Left lung (tissue), 10 donors: ENCODE data around the gene KDM4D. TPM values are rescaled to one million over a fixed set of nuclear protein-coding genes. Genes with fewer than 3 reads are reported as not detected.
"Not testable (repeated sequence)": the region's sequence is repeated elsewhere in the genome, so short reads cannot be mapped to it uniquely, and the experiment has no call there.

Experiments
- ATAC-seq: fragments of 200-7000 bp; cut with Tn5 transposase; one replicate; pipeline ENCODE4 v1.9.1; 2020; ENCODE audit warnings: moderate library complexity
- DNase-seq, 4 donors: peaks; one replicate each; pipeline ENCODE4 v3.0.0-alpha.2; 2013 to 2020
- H3K27ac ChIP-seq, 2 donors: fragments of 200-600 bp; sonication (generic) in 1 of 2; one replicate each; pipeline versions ENCODE4 v1.5.0 to v1.8.0; 2020 to 2021
- H3K27me3 ChIP-seq, 2 donors: fragments of 200-600 bp; sonication (generic) in 1 of 2; one replicate each; pipeline versions ENCODE4 v1.5.0 to v1.8.0; 2020 to 2021
- H3K36me3 ChIP-seq, 2 donors: fragments of 200-600 bp; sonication (generic) in 1 of 2; one replicate each; pipeline versions ENCODE4 v1.5.0 to v1.8.0; 2020 to 2021
- H3K4me1 ChIP-seq, 2 donors: fragments of 200-600 bp; one replicate each; pipeline ENCODE4 v1.8.0; 2021
- H3K4me3 ChIP-seq, 2 donors: fragments of 200-600 bp; sonication (generic) in 1 of 2; one replicate each; pipeline versions ENCODE4 v1.5.0 to v1.8.0; 2020 to 2021; ENCODE audit warnings: mild to moderate bottlenecking in 1 of 2
- H3K9me3 ChIP-seq, 2 donors: fragments of 200-600 bp; sonication (generic) in 1 of 2; one replicate each; pipeline versions ENCODE4 v1.5.0 to v1.8.0; 2020 to 2021
- CTCF ChIP-seq, 2 donors: fragments of 200-600 bp; sonication (generic) in 1 of 2; IDR thresholded peaks; one replicate each; pipeline versions ENCODE4 v1.5.0 to v1.8.0; 2021; ENCODE audit warnings: antibody characterized with exemption in 2 of 2
- intact Hi-C, 2 donors: fragments of 100-400 bp; cut with DNase I; formaldehyde crosslinking; loops; one replicate each; pipeline versions ENCODE4 v1.11.2 to v1.14.2; 2022
- polyA plus RNA-seq, 6 donors: library from polyadenylated mRNA; unstranded; fragments of 120-200 nt; gene quantifications; one replicate each; pipeline ENCODE4 v1.2.1, GENCODE V29; 2013; ENCODE audit not compliant: insufficient read length in 6 of 6
- total RNA-seq, 2 donors: library from RNA; stranded (reverse); fragmentation: NEBNext Ultra II Directional; extraction: Animal tissue kit (Norgen Biotek cat#: 25700); gene quantifications; one replicate each; pipeline ENCODE4 v1.2.1, GENCODE V29; 2021
- donor health status: DM: no; HTN: yes; CAD: no.
- donor health status: DM: no; HTN: no; CAD: no.

KDM4D gene
- total and polyA plus RNA-seq, 8 donors: 0.35 to 2.5 (median 1.9) TPM

- Histone ChIP-seq H3K27me3 (no peaks in the 10 kb centered on the region), H3K9me3 (no peaks in the 10 kb centered on the region), H3K36me3 (no peaks in the 10 kb centered on the region), H3K4me1 (no peaks in the 10 kb centered on the region), H3K4me3 (no peak within 1 kb of the TSS), H3K27ac (no peak within 1 kb of the TSS)
- DNase-seq (no peak), ATAC-seq (no peak)
- intact Hi-C loops: no loop called here
- TF ChIP-seq CTCF (IDR thresholded peaks at IDR 0.05): no peak
Measured at GRCh38 chr11:95024958-95025357, 51.4 kb downstream of the KDM4D start, which contains the start of gene KDM4E. Gene KDM4E (plus strand): TSS chr11:95025258. CDS start chr11:95025558, 300 bp downstream.

- H3K36me3 ChIP-seq, DNase-seq, H3K27ac ChIP-seq, intact Hi-C loops, ATAC-seq, H3K9me3 ChIP-seq, H3K4me1 ChIP-seq, H3K27me3 ChIP-seq, H3K4me3 ChIP-seq: not testable (repeated sequence)
Measured at GRCh38 chr11:95025594-95025993, 52.1 kb downstream of the KDM4D start.

DNA sequence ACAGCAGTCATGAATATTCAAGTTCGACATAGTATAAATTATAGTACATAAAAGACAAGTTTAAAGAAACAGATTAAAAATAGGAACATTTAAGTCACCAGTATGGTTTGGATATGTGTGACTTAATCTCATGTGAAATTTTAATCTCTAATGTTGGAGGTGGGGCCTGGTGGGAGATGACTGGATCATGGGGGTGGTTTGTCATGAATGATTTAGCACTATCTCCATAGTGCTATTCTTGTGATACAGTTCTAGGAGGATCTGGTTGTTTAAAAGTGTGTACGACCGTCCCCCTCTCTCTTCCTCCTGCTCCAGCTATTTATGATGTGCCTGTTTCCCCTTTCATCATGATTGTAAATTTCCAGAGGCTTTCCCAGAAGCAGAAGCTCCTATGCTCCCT lies 54.8 kb downstream of the KDM4D start:
- intact Hi-C loops: no loop called here
- no peak for ATAC-seq
- no peak overlapping the region for H3K27ac ChIP-seq
- no peak for TF ChIP-seq CTCF (IDR thresholded peaks at IDR 0.05)
- DNase-seq: no peak
- H3K4me3 ChIP-seq: no peak overlapping the region
- H3K4me1 ChIP-seq: no peaks in the 10 kb centered on the region
- no peaks in the 10 kb centered on the region for H3K27me3 ChIP-seq
- no peaks in the 10 kb centered on the region for H3K36me3 ChIP-seq
- no peaks in the 10 kb centered on the region for H3K9me3 ChIP-seq

GRCh38 chr11:95033051-95033450 lies 59.5 kb downstream of the KDM4D start:
- no peak overlapping the region for H3K4me3 ChIP-seq
- no peaks in the 10 kb centered on the region for H3K9me3 ChIP-seq
- H3K36me3 ChIP-seq: no peaks in the 10 kb centered on the region
- DNase-seq (no peak), ATAC-seq (no peak)
- H3K27me3 ChIP-seq: peaks cover 0 to 19% of the 10 kb centered on the region in 2 donors
- no peaks in the 10 kb centered on the region for H3K4me1 ChIP-seq
- TF ChIP-seq CTCF (IDR thresholded peaks at IDR 0.05): no peak
- no peak overlapping the region for H3K27ac ChIP-seq
- intact Hi-C loops: no loop called here

DNA sequence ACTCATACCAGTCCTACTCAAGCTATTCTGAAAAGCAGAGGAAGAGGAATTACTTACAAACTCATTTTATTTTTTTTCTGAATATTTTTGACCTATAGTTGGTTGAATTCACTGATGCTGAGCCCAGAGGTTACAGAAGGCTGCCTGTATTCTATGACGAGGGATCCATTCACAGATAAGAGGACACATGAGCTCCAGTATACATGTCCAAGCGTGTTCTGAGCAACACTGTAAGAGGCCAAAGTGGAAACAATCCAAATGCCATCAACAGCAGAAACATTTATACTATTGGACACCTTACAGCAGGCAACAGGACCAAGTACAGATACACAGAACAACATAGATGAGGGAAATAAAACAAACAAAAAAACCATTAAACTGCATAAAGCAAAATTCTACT lies 61.8 kb downstream of the KDM4D start:
- Histone ChIP-seq H3K9me3 (no peaks in the 10 kb centered on the region), H3K4me3 (no peak overlapping the region), H3K36me3 (no peaks in the 10 kb centered on the region), H3K4me1 (no peaks in the 10 kb centered on the region), H3K27me3 (peaks cover 0 to 28% of the 10 kb centered on the region in 2 donors), H3K27ac (no peak overlapping the region)
- ATAC-seq (no peak), DNase-seq (no peak)
- intact Hi-C loops: no loop called here
- no peak for TF ChIP-seq CTCF (IDR thresholded peaks at IDR 0.05)

- DNase-seq (peak in 1 of 4 donors; percentile 15), ATAC-seq (peak; percentile 69)
Measured at GRCh38 chr11:95037356-95038035, 64.0 kb downstream of the KDM4D start.

More at GRCh38 chr11:95037356-95038035, 64.0 kb downstream of the KDM4D start:
- H3K36me3 ChIP-seq, H3K4me1 ChIP-seq, H3K9me3 ChIP-seq, intact Hi-C loops, H3K27ac ChIP-seq: not testable (repeated sequence)
- Histone ChIP-seq H3K4me3 (peak overlapping the region; percentile 25 to 41), H3K27me3 (peaks cover 0 to 35% of the 10 kb centered on the region in 2 donors)
